ENCODE results near the gene SPECC1L.
A peak's percentile ranks its signal among the peaks of the same experiment; 100 is the strongest.

The SPECC1L gene

GRCh38 chr22:24422102-24422665 is 151.6 kb downstream of the SPECC1L start:
- H4K20me1 ChIP-seq (ENCODE audit: insufficient read depth, low read length, poor library complexity, severe bottlenecking): no peaks in the 10 kb centered on the region
- no peak overlapping the region for H2AFZ ChIP-seq (ENCODE audit: low read length)
- no peaks in the 10 kb centered on the region for H3K79me2 ChIP-seq (ENCODE audit: insufficient read depth, low read length)
- H3K9ac ChIP-seq (ENCODE audit: low read depth, low read length, poor library complexity, severe bottlenecking): no peak overlapping the region
- H3K27me3 ChIP-seq (ENCODE audit: insufficient read depth, low read length, poor library complexity, severe bottlenecking): no peaks in the 10 kb centered on the region
- H3K9me3 ChIP-seq (ENCODE audit: insufficient read depth, low read depth, low read length): no peaks in the 10 kb centered on the region
- H3F3A ChIP-seq (ENCODE audit: low read depth): no peaks in the 10 kb centered on the region
- no peak for TF ChIP-seq EZH2phosphoT487 (IDR thresholded peaks at IDR 0.05; ENCODE audit: borderline replicate concordance)
- no peak for TF ChIP-seq CTCF (conservative IDR thresholded peaks at IDR 0.05; ENCODE audit: low read length)
- H3K4me2 ChIP-seq (ENCODE audit: low read depth, low read length, poor library complexity, severe bottlenecking): no peak overlapping the region
- peaks cover 20% of the 10 kb centered on the region for H3K4me1 ChIP-seq (ENCODE audit: insufficient read depth, low read length, poor library complexity, severe bottlenecking)
- H3K36me3 ChIP-seq (ENCODE audit: insufficient read depth, low read length): peaks cover 8% of the 10 kb centered on the region; the same call in 1 of the 2 replicates
- no peaks in the 10 kb centered on the region for H3K9me2 ChIP-seq (replicated peaks; ENCODE audit: low read depth, low read length)
- no peak overlapping the region for H3K4me3 ChIP-seq (ENCODE audit: low read length, poor library complexity, severe bottlenecking)

GRCh38 chr22:24423519-24424000 is 152.9 kb downstream of the SPECC1L start:
- Histone ChIP-seq H3F3A (ENCODE audit: low read depth) (no peaks in the 10 kb centered on the region), H3K4me1 (ENCODE audit: insufficient read depth, low read length, poor library complexity, severe bottlenecking) (peaks cover 34% of the 10 kb centered on the region), H3K9ac (ENCODE audit: low read depth, low read length, poor library complexity, severe bottlenecking) (no peak overlapping the region), H3K4me3 (ENCODE audit: low read length, poor library complexity, severe bottlenecking) (no peak overlapping the region), H3K4me2 (ENCODE audit: low read depth, low read length, poor library complexity, severe bottlenecking) (no peak overlapping the region), H3K79me2 (ENCODE audit: insufficient read depth, low read length) (peaks cover 5% of the 10 kb centered on the region; the same call in 1 of the 2 replicates), H4K20me1 (ENCODE audit: insufficient read depth, low read length, poor library complexity, severe bottlenecking) (no peaks in the 10 kb centered on the region), H2AFZ (ENCODE audit: low read length) (no peak overlapping the region), H3K9me3 (ENCODE audit: insufficient read depth, low read depth, low read length) (no peaks in the 10 kb centered on the region), H3K27me3 (ENCODE audit: insufficient read depth, low read length, poor library complexity, severe bottlenecking) (no peaks in the 10 kb centered on the region), H3K9me2 (replicated peaks; ENCODE audit: low read depth, low read length) (no peaks in the 10 kb centered on the region), H3K36me3 (ENCODE audit: insufficient read depth, low read length) (no peaks in the 10 kb centered on the region)
- TF ChIP-seq EZH2phosphoT487 (IDR thresholded peaks at IDR 0.05; ENCODE audit: borderline replicate concordance) (no peak), CTCF (conservative IDR thresholded peaks at IDR 0.05; ENCODE audit: low read length) (peak; percentile 62)

GRCh38 chr22:24424001-24424900 is 153.6 kb downstream of the SPECC1L start:
- no peak overlapping the region for H3K9ac ChIP-seq (ENCODE audit: low read depth, low read length, poor library complexity, severe bottlenecking)
- no peak overlapping the region for H2AFZ ChIP-seq (ENCODE audit: low read length)
- peaks cover 40% of the 10 kb centered on the region for H3K4me1 ChIP-seq (ENCODE audit: insufficient read depth, low read length, poor library complexity, severe bottlenecking)
- H3K4me3 ChIP-seq (ENCODE audit: low read length, poor library complexity, severe bottlenecking): no peak overlapping the region
- H3K79me2 ChIP-seq (ENCODE audit: insufficient read depth, low read length): peaks cover 11% of the 10 kb centered on the region; the same call in 1 of the 2 replicates
- no peaks in the 10 kb centered on the region for H4K20me1 ChIP-seq (ENCODE audit: insufficient read depth, low read length, poor library complexity, severe bottlenecking)
- H3K27me3 ChIP-seq (ENCODE audit: insufficient read depth, low read length, poor library complexity, severe bottlenecking): no peaks in the 10 kb centered on the region
- H3K4me2 ChIP-seq (ENCODE audit: low read depth, low read length, poor library complexity, severe bottlenecking): no peak overlapping the region
- H3K9me2 ChIP-seq (replicated peaks; ENCODE audit: low read depth, low read length): no peaks in the 10 kb centered on the region
- no peak for TF ChIP-seq CTCF (conservative IDR thresholded peaks at IDR 0.05; ENCODE audit: low read length)
- no peak for TF ChIP-seq EZH2phosphoT487 (IDR thresholded peaks at IDR 0.05; ENCODE audit: borderline replicate concordance)
- H3K9me3 ChIP-seq (ENCODE audit: insufficient read depth, low read depth, low read length): no peaks in the 10 kb centered on the region
- H3F3A ChIP-seq (ENCODE audit: low read depth): no peaks in the 10 kb centered on the region
- H3K36me3 ChIP-seq (ENCODE audit: insufficient read depth, low read length): no peaks in the 10 kb centered on the region

All from Loucy (cell line).